SK-N-MC (cell line): Measurements from ENCODE around the gene IL1RN.

Experiments
- DNase-seq: peaks from one replicate; pipeline ENCODE4 v3.0.0-alpha.2; 2011; ENCODE audit warnings: low read depth, low spot score
- H3K27ac ChIP-seq: fragments of 200-600 bp; sonication (generic); 2 replicates; pipeline ENCODE4 v1.5.1; 2016; ENCODE audit warnings: mixed run types
- H3K36me3 ChIP-seq: fragments of 200-600 bp; sonication (generic); 2 replicates; pipeline ENCODE4 v1.6.1; 2017; ENCODE audit warnings: antibody characterized with exemption, low read length, mixed read lengths; ENCODE audit not compliant: insufficient read depth
- H3K4me3 ChIP-seq: fragments of 200-600 bp; sonication (generic); 2 replicates; pipeline ENCODE4 v1.5.1; 2016
- H3K9ac ChIP-seq: fragments of 200-600 bp; sonication (generic); 2 replicates; pipeline ENCODE4 v1.8.0; 2017; ENCODE audit warnings: mixed run types, mixed read lengths; ENCODE audit not compliant: insufficient read length
- H3K9me3 ChIP-seq: fragments of 200-600 bp; sonication (generic); 2 replicates; pipeline ENCODE4 v1.6.1; 2017; ENCODE audit warnings: low read depth, mild to moderate bottlenecking, antibody characterized with exemption, low read length, moderate library complexity, mixed read lengths
- EZH2 ChIP-seq: fragments of 200-600 bp; sonication (generic); IDR thresholded peaks from one replicate; pipeline ENCODE4 v1.6.1; 2017; ENCODE audit warnings: antibody characterized with exemption
- FOXP2 ChIP-seq: optimal IDR thresholded peaks from 2 replicates; pipeline ENCODE3; 2011; ENCODE audit warnings: mild to moderate bottlenecking, moderate library complexity; ENCODE audit not compliant: insufficient read depth; ENCODE audit errors: extremely low read length, control extremely low read depth
- POLR2AphosphoS5 ChIP-seq: IDR thresholded peaks from 2 replicates; pipeline ENCODE4 v1.6.1; 2012; ENCODE audit warnings: mild to moderate bottlenecking, low read depth, low read length, borderline replicate concordance

IL1RN gene

GRCh38 chr2:113120861-113121260 lies 6.5 kb upstream of the IL1RN start:
- TF ChIP-seq POLR2AphosphoS5 = no peak
- no peak for TF ChIP-seq EZH2
- TF ChIP-seq FOXP2 = no peak
- no peaks in the 10 kb centered on the region for H3K9me3 ChIP-seq
- no peaks in the 10 kb centered on the region for H3K36me3 ChIP-seq
- no peak overlapping the region for H3K4me3 ChIP-seq
- H3K9ac ChIP-seq = no peak overlapping the region
- DNase-seq = no peak
- no peak overlapping the region for H3K27ac ChIP-seq

GRCh38 chr2:113122364-113122763 lies 5.0 kb upstream of the IL1RN start:
- Histone ChIP-seq H3K36me3 (no peaks in the 10 kb centered on the region), H3K4me3 (no peak overlapping the region)

GRCh38 chr2:113123726-113124125 lies 3.7 kb upstream of the IL1RN start:
- Histone ChIP-seq H3K9me3 (no peaks in the 10 kb centered on the region), H3K36me3 (no peaks in the 10 kb centered on the region), H3K4me3 (no peak overlapping the region), H3K9ac (no peak overlapping the region), H3K27ac (no peak overlapping the region)
- no peak for DNase-seq
- TF ChIP-seq EZH2 = no peak
- no peak for TF ChIP-seq FOXP2
- TF ChIP-seq POLR2AphosphoS5 = no peak

More at GRCh38 chr2:113122364-113122763, 5.0 kb upstream of the IL1RN start:
- no peak overlapping the region for H3K9ac ChIP-seq
- no peak overlapping the region for H3K27ac ChIP-seq
- no peak for DNase-seq
- no peaks in the 10 kb centered on the region for H3K9me3 ChIP-seq
- TF ChIP-seq POLR2AphosphoS5 (no peak), EZH2 (no peak), FOXP2 (no peak)

DNA sequence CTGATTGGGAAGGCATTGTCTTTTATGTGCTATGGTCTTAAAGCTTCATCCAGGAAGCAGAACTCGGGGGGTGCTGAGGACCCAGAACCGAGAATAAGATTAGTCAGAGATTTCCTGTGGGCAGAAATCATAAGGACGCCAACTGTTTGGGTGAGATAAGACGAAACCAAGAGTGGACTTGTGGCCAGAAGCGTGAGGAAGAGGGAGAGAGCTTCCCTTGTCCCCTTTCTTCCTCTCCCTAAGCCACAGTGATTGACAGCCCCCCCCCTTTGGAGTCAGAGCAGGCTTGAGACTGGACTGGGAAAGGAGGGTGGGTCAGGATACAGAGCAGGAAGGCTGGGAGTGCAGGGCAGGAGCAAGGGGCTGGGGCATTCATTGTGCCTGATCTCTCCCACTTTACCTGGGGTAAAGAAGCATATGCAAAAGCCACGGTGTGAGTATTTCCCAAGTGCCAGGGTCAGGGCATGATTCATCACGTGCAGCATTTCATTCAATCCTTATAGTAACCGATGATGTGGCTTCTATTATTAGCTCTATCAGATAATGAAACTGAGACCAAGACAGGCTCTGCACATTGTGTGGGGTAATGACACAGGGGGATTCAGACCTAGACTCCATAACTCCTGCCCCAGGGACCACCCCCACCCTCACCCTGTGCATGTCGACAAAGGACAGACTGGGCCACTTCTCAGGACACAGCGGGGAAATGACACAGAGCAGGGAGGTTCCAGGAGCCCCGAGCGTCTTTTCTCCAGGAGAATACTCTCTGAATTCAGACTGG lies 3.0 kb upstream of the IL1RN start:
- no peak overlapping the region for H3K4me3 ChIP-seq
- no peak for DNase-seq
- no peaks in the 10 kb centered on the region for H3K36me3 ChIP-seq
- H3K9ac ChIP-seq = no peak overlapping the region
- TF ChIP-seq EZH2 (no peak), FOXP2 (no peak), POLR2AphosphoS5 (no peak)
- H3K27ac ChIP-seq = no peak overlapping the region
- H3K9me3 ChIP-seq = no peaks in the 10 kb centered on the region

DNA sequence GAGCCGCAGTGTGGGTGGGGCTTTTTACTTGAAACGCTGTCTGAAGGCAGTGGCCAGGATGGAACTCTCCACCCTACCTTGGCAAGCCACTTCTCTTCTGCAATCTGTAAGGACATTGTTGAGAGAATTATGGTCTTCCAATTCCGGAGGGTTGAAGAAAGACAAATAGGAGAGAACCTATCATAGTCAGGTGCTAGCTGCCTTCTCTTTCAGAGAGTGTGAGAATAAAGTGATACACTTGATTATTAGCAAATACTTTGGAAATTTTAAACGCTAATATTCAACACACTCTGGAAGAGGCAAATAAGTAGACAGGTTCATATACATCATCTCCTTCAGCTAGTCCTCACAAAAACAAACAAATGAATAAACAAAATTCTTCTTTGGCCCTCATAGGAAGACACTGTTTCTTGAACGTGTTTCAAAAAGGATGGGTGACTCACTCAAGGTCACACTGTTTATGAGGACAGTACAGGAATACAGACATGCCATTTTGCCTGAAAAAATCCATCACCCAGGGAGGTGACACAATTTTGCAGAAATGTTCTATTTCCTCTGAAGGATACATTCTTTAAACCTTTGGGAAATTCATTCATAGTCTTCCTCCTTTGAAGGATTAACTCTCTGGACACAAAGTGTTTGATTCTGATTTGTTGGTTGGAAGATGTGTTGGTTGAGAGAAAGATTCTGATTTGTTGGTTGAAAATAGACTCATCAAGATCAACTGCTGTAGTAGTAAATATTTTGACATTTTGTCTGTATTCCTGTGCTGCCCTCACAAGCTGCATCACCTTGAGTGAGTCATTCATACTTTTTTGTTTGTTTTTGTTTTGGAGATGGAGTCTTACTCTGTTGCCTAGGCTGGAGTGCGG lies 2.2 kb upstream of the IL1RN start:
- no peak overlapping the region for H3K4me3 ChIP-seq
- TF ChIP-seq FOXP2 (no peak), POLR2AphosphoS5 (no peak), EZH2 (no peak)

DNA sequence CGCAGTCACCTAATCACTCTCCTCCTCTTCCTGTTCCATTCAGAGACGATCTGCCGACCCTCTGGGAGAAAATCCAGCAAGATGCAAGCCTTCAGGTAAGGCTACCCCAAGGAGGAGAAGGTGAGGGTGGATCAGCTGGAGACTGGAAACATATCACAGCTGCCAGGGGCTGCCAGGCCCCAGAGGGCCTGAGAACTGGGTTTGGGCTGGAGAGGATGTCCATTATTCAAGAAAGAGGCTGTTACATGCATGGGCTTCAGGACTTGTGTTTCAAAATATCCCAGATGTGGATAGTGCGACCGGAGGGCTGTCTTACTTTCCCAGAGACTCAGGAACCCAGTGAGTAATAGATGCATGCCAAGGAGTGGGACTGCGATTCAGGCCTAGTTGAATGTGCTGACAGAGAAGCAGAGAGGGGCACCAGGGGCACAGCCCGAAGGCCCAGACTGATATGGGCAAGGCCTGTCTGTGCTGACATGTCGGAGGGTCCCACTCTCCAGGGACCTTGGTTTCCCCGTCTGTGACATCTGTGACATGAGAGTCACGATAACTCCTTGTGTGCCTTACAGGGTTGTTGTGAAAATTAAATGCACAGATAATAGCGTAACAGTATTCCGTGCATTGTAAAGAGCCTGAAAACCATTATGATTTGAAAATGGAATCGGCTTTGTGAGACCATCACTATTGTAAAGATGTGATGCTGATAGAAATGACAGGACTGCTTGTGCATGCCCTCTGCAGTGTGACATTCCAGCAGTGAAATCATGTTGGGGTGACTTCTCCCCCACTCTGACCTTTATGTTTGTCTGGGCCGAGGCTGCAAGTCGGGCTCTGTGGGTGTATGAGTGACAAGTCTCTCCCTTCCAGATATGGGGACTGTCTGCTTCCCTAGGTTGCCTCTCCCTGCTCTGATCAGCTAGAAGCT lies 510 bp downstream of the IL1RN start:
- Histone ChIP-seq H3K4me3 (no peak overlapping the region), H3K9me3 (no peaks in the 10 kb centered on the region), H3K27ac (no peak overlapping the region), H3K36me3 (no peaks in the 10 kb centered on the region), H3K9ac (no peak overlapping the region)
- DNase-seq = no peak
- TF ChIP-seq EZH2 = no peak
- no peak for TF ChIP-seq POLR2AphosphoS5
- no peak for TF ChIP-seq FOXP2

More for the DNA sequence above, 2.2 kb upstream of the IL1RN start:
- H3K9me3 ChIP-seq = no peaks in the 10 kb centered on the region
- H3K27ac ChIP-seq = no peak overlapping the region
- no peak for DNase-seq
- H3K36me3 ChIP-seq = no peaks in the 10 kb centered on the region
- H3K9ac ChIP-seq = no peak overlapping the region

- Histone ChIP-seq H3K9me3 (no peaks in the 10 kb centered on the region), H3K4me3 (no peak overlapping the region), H3K27ac (no peak overlapping the region), H3K36me3 (no peaks in the 10 kb centered on the region), H3K9ac (no peak overlapping the region)
- TF ChIP-seq EZH2 = no peak
- TF ChIP-seq POLR2AphosphoS5 = no peak
- no peak for TF ChIP-seq FOXP2
- DNase-seq = no peak
Measured at GRCh38 chr2:113129519-113130078, 2.2 kb downstream of the IL1RN start.
